ENCODE results near the gene ZNF860.

DNA sequence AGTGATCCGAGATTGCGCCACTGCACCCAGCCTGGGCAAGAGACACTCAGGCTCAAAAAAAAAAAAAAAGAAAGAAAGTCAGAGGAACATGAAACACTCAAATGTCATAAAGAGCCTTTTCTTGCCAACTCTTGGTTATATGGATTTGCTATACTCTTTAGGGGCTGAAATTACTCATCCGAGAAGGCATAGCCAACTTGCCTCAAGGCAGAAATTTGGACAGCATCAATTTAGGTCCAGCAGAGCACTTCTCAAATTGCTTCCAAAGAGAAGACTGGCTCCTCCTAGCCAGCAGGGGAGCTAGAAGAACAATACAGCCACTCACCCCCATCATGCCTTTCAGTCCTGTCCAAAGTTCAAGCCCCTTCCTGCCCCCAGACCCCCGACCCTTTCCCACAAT lies 44.3 kb upstream of the ZNF860 start:
- TF ChIP-seq POLR2A (IDR thresholded peaks at IDR 0.05; ENCODE audit: low read depth): no peak
- no peak for TF ChIP-seq CTCF (IDR thresholded peaks at IDR 0.05)
- no peak for TF ChIP-seq POLR2AphosphoS5 (IDR thresholded peaks at IDR 0.05)

Data from esophagus muscularis mucosa (tissue), 3 donors.